ENCODE measurements around the gene SFMBT2. TPM values are rescaled to one million over a fixed set of nuclear protein-coding genes. Genes with fewer than 3 reads are reported as not detected.

SFMBT2 gene
- total RNA-seq, 6 experiments from 2014 or later, result 0.03 to 0.12 (median 0.06) TPM

GRCh38 chr10:7378602-7379403 is 32.0 kb downstream of the SFMBT2 start:
- Mint-ChIP-seq H3K9me3 (peaks cover 39% of the 10 kb centered on the region), H3K4me1 (ENCODE audit: low read depth) (no peaks in the 10 kb centered on the region), H3K27me3 (ENCODE audit: insufficient read depth) (no peaks in the 10 kb centered on the region), H3K27ac (no peak overlapping the region), H3K4me3 (no peak overlapping the region), H3K36me3 (ENCODE audit: low read depth) (no peaks in the 10 kb centered on the region)
- no peak for TF ChIP-seq CTCF (IDR thresholded peaks at IDR 0.05)
- no peak for DNase-seq

- Mint-ChIP-seq H3K4me1 (ENCODE audit: low read depth) (no peaks in the 10 kb centered on the region), H3K36me3 (ENCODE audit: low read depth) (peaks cover 5% of the 10 kb centered on the region), H3K4me3 (no peak overlapping the region), H3K27me3 (ENCODE audit: insufficient read depth) (no peaks in the 10 kb centered on the region), H3K9me3 (peaks cover 49% of the 10 kb centered on the region), H3K27ac (no peak overlapping the region)
- no peak for DNase-seq
- no peak for TF ChIP-seq CTCF (IDR thresholded peaks at IDR 0.05)
Measured at GRCh38 chr10:7377614-7378248, 33.1 kb downstream of the SFMBT2 start.

GRCh38 chr10:7374795-7375194 is 36.0 kb downstream of the SFMBT2 start:
- H3K9me3 Mint-ChIP-seq, result peaks cover 64% of the 10 kb centered on the region
- H3K36me3 Mint-ChIP-seq (ENCODE audit: low read depth), result peaks cover 5% of the 10 kb centered on the region
- TF ChIP-seq CTCF (IDR thresholded peaks at IDR 0.05), result no peak
- H3K4me1 Mint-ChIP-seq (ENCODE audit: low read depth), result no peaks in the 10 kb centered on the region
- no peaks in the 10 kb centered on the region for H3K27me3 Mint-ChIP-seq (ENCODE audit: insufficient read depth)
- no peak overlapping the region for H3K27ac Mint-ChIP-seq
- DNase-seq, result no peak
- no peak overlapping the region for H3K4me3 Mint-ChIP-seq

GRCh38 chr10:7373039-7373438 is 37.8 kb downstream of the SFMBT2 start:
- no peak overlapping the region for H3K4me3 Mint-ChIP-seq
- peaks cover 5% of the 10 kb centered on the region for H3K36me3 Mint-ChIP-seq (ENCODE audit: low read depth)
- peaks cover 62% of the 10 kb centered on the region for H3K9me3 Mint-ChIP-seq
- no peak for TF ChIP-seq CTCF (IDR thresholded peaks at IDR 0.05)
- no peak for DNase-seq
- no peaks in the 10 kb centered on the region for H3K27me3 Mint-ChIP-seq (ENCODE audit: insufficient read depth)
- no peaks in the 10 kb centered on the region for H3K4me1 Mint-ChIP-seq (ENCODE audit: low read depth)
- H3K27ac Mint-ChIP-seq, result no peak overlapping the region

GRCh38 chr10:7372504-7372903 is 38.3 kb downstream of the SFMBT2 start:
- no peak overlapping the region for H3K4me3 Mint-ChIP-seq
- H3K4me1 Mint-ChIP-seq (ENCODE audit: low read depth), result no peaks in the 10 kb centered on the region
- H3K36me3 Mint-ChIP-seq (ENCODE audit: low read depth), result peaks cover 5% of the 10 kb centered on the region
- no peak for TF ChIP-seq CTCF (IDR thresholded peaks at IDR 0.05)
- H3K27ac Mint-ChIP-seq, result no peak overlapping the region
- H3K9me3 Mint-ChIP-seq, result peaks cover 58% of the 10 kb centered on the region
- no peaks in the 10 kb centered on the region for H3K27me3 Mint-ChIP-seq (ENCODE audit: insufficient read depth)
- DNase-seq, result no peak

Data from HFFc6 (cell line).